NT2/D1 (cell line): ENCODE data around the gene IL15.

ENCODE experiments used
- DNase-seq: peaks from one replicate; pipeline ENCODE4 v3.0.0-alpha.2; 2011; ENCODE audit warnings: low read depth, low spot score
- H3K27me3 ChIP-seq: 2 replicates; pipeline ENCODE4 v1.6.0; 2011; ENCODE audit warnings: mild to moderate bottlenecking; ENCODE audit not compliant: insufficient read length, insufficient read depth
- H3K36me3 ChIP-seq: 2 replicates; pipeline ENCODE4 v1.6.1; 2011; ENCODE audit warnings: mild to moderate bottlenecking, low read length, mixed read lengths; ENCODE audit not compliant: insufficient read depth, insufficient read length
- H3K4me1 ChIP-seq: 2 replicates; pipeline ENCODE4 v1.5.1; 2011; ENCODE audit not compliant: insufficient read depth, insufficient read length
- H3K4me3 ChIP-seq: 2 replicates; pipeline ENCODE4 v1.5.1; 2011; ENCODE audit warnings: low read depth; ENCODE audit not compliant: insufficient read length
- H3K9ac ChIP-seq: 2 replicates; pipeline ENCODE4 v1.6.0; 2011; ENCODE audit warnings: low read depth; ENCODE audit not compliant: insufficient read length
- H3K9me3 ChIP-seq: 2 replicates; pipeline ENCODE4 v1.5.1; 2011; ENCODE audit warnings: mild to moderate bottlenecking, low read length; ENCODE audit not compliant: insufficient read depth
- SUZ12 ChIP-seq: IDR thresholded peaks from 2 replicates; pipeline ENCODE4 v1.6.1; 2011; ENCODE audit not compliant: insufficient read length, insufficient read depth; ENCODE audit errors: extremely low read depth
- YY1 ChIP-seq: IDR thresholded peaks from 2 replicates; pipeline ENCODE4 v1.6.1; 2011; ENCODE audit not compliant: insufficient read length, insufficient read depth
- ZNF274 ChIP-seq: IDR thresholded peaks from 2 replicates; pipeline ENCODE4 v1.6.1; 2011; ENCODE audit warnings: mild to moderate bottlenecking, low read depth, low read length

The IL15 gene

DNA sequence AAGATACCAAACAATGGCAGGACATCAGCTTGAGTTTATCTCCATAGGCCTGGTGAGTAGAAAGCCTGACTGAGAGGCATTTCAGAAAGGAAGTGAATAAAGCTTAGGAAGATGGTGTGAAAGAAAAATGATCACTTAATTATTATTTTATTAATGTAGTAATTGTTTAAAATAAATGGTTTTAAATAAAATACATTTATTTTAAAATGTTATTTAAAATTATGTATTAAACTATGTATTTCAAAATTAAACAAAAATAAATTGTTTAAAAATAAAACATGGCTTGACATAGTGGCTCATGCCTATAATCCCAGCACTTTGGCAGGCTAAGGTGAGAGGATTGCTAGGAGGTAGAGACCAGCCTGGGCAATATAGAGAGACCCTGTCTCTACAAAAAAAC, 145.8 kb downstream of the IL15 start:
- no peak for DNase-seq
- H3K9ac ChIP-seq: no peak overlapping the region
- H3K36me3 ChIP-seq: no peaks in the 10 kb centered on the region
- H3K4me1 ChIP-seq: no peaks in the 10 kb centered on the region
- H3K9me3 ChIP-seq: no peaks in the 10 kb centered on the region
- no peak for TF ChIP-seq ZNF274
- TF ChIP-seq YY1: no peak
- TF ChIP-seq SUZ12: no peak
- no peak overlapping the region for H3K4me3 ChIP-seq
- H3K27me3 ChIP-seq: no peaks in the 10 kb centered on the region
